Stimulated activated CD4-positive, alpha-beta T cell treated with anti-CD3 and anti-CD28 coated beads, TNF-alpha, amount 100 ng/mL, for 24 hours (primary cell): ENCODE results near the gene CTNNBIP1.
"Not testable (repeated sequence)": the region's sequence is repeated elsewhere in the genome, so short reads cannot be mapped to it uniquely, and the experiment has no call there.

Source experiments
- DNase-seq, 3 experiments: peaks; one replicate each; pipeline ENCODE4 v3.0.0-alpha.2; 2020; ENCODE audit warnings: low read depth in 3 of 3

Gene CTNNBIP1

GRCh38 chr1:9910076-9910422 is at the start of gene CTNNBIP1:
Gene CTNNBIP1, minus strand, starts transcription at chr1:9910269. Its CDS starts 38,205 bp downstream, at chr1:9872064.
- DNase-seq, result no peak

- DNase-seq, result no peak
Observed at GRCh38 chr1:9957726-9958125, 47.7 kb upstream of the CTNNBIP1 start.

DNA sequence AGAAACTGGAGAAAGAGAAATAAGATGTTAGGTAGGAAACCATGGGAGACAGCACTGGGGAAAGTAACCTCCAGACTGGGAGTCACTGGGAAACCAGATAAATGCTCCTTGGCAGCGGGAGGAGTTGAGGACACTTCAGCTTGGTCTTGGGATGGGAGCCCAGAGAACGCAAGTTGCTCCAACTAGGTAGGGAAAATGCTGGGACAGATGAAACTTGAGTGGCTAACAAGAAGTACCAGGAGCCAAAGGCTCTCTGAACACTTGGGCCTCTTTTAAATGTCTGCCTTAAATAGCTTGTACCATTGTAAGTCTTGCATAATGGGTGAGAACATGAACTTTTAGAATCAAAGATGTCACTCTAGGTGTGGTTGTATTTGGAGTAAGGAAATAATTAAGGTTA is 36.2 kb upstream of the CTNNBIP1 start:
- no peak for DNase-seq

DNA sequence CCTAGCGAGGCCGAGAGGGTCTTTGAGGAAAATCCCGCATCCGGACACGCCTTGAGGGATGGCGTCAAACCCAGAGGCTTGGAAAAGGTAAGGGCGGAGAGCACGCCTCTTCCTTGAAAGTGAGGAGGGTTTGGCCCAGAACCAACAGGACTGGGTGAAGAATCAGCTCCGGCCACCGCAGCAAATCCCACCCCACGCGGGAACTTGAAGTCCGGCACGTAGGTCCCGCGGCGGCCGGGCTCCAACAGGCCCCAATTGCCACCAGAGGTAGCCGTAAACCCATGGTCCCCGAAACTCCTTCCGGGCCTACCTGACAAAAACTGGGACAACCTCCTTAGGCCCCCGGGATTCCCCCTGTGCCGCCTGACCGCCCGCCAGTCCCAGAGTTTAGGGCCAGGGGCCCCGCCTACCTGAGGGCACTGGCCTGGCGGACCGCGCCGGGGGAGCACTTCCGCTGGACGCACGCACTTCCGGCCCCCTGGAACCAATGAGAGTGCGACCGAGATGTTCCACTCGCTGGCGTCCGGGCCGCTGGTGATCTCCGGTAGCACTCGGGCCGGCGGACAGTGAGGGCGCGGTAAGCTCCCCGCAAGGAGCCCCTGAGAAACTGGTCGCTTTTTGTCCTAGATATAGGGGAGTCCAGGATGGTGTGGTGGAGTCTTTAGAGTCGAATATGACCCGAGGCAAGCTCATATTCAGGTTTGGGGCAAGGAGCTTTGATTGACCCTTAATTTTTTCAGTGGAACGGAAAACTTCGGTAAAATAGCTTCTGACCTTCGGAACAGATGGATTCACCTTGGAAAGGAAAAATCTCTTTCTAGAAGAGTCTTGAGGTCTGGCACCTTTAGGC is 33.1 kb upstream of the CTNNBIP1 start, which contains the start of the genes LZIC and NMNAT1:
Gene LZIC (minus strand): TSS at position 453 of the 850 bp plus-strand sequence. CDS start 6,772 bp downstream, outside the sequence.
Gene NMNAT1 (plus strand): TSS at position 537 of the 850 bp plus-strand sequence. CDS start 28,599 bp downstream, outside the sequence.
- peak; percentile 82 to 93 (median 83) for DNase-seq

DNA sequence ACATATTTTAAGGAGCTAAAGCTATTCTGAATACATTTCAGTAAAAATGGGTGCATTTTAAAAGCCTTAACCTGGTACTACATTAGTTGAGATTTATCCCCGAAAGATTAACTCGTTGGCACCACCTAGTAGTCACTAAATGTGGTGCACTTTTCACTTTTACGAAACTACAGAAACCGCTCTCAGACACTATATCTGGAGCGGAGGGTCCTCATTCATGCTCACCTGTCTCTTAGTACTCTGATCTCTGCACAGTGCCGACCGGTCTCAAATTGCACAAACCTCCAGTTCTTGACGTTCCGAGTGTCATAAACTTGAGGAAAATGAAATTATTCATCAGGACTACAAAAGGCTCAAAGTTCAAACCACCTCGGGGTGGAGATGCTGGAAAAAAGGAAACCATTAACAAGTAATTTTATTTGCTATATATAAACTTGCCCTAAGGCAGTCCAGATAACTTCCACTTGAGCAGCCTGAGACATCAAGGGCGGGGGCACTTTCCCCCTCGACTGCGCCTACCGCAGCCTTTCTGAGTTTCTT is 32.4 kb upstream of the CTNNBIP1 start:
- DNase-seq, result no peak

GRCh38 chr1:9929431-9930385 is 19.6 kb upstream of the CTNNBIP1 start:
- DNase-seq, result no peak

DNA sequence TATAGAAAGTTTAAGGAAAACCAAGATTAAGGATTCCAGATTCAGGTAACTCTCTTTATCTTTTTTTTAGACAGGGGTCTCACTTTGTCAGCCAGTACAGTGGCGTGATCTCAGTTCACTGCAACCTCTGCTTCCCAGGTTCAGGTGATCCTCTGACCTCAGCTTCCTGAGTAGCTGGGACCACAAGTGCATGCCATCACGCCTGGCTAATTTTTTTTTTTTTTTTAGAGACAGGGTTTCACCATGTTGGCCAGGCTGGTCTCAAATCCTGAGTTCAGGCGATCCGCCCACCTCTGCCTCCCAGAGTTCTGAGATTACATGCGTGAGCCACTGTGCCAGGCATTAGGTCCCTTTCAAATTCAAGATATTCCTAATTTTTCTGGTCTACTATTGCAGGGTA is 17.2 kb upstream of the CTNNBIP1 start:
- no peak for DNase-seq

DNA sequence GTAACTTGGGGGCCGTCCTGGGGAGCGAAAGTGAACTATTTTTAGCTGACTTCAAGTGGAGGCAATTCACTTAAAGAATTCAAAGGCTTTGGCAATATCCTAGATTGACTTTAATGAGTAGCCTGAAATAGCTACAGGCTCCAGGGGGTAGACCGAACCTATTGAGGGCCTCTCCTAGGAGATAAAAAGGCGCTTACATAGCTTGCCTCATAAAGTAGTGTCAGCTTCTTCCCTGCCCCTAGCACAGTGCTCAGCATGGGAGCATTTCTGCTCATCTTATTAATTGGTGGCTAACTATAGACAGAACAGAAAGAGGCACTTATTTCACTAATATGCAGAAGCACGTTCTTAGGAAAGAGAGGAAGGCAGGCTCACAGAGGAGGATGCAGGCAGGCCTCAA is 12.3 kb upstream of the CTNNBIP1 start:
- no peak for DNase-seq

- no peak for DNase-seq
Observed at GRCh38 chr1:9920606-9921005, 10.5 kb upstream of the CTNNBIP1 start.

GRCh38 chr1:9917901-9918300 is 7.8 kb upstream of the CTNNBIP1 start:
- no peak for DNase-seq

DNA sequence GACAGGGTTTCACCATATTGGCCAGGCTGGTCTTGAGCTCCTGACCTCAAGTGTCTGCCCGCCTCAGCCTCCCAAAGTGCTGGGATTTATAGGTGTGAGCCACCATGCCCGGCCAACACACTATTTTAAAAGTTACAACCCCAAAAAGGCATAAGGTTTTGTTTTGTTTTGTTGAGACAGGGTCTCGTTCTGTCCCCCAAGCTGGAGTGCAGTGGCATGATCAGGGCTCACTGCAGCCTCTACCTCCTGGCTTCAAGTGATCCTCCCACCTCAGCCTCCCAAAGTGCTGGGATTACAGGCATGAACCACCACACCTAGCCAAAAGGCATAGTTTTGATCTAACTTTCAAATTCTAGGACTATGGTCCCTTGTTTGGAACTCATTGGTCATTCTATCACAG is 7.4 kb upstream of the CTNNBIP1 start:
- DNase-seq, result not testable (repeated sequence)

- no peak for DNase-seq
Observed at GRCh38 chr1:9916452-9916851, 6.4 kb upstream of the CTNNBIP1 start.

GRCh38 chr1:9914610-9914937 is 4.5 kb upstream of the CTNNBIP1 start:
- no peak for DNase-seq

- DNase-seq, result no peak
Observed at GRCh38 chr1:9912264-9912936, 2.3 kb upstream of the CTNNBIP1 start.

GRCh38 chr1:9910423-9911178 is 532 bp upstream of the CTNNBIP1 start:
- DNase-seq, result peak; percentile 100

- DNase-seq, result peak in 2 of 3 experiments; percentile 4 to 46
Observed at GRCh38 chr1:9909234-9910046, 629 bp downstream of the CTNNBIP1 start.

DNA sequence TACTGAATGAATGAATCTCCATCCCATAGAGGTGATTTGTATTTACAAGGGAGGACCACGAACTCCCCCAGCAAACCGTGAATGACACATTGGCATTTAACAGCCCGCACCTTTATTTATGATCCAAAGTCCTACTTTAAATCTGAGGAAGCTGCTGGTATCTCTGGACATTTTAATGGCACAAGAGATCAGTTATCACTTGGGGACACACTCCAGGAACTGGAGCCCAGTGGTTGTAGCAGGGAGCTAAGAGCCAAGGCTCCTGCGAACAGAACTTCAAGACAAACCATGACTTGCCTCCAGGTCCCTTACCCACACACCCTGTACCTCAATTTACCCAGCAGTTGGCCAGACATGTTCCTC is 1.2 kb downstream of the CTNNBIP1 start:
- no peak for DNase-seq

DNA sequence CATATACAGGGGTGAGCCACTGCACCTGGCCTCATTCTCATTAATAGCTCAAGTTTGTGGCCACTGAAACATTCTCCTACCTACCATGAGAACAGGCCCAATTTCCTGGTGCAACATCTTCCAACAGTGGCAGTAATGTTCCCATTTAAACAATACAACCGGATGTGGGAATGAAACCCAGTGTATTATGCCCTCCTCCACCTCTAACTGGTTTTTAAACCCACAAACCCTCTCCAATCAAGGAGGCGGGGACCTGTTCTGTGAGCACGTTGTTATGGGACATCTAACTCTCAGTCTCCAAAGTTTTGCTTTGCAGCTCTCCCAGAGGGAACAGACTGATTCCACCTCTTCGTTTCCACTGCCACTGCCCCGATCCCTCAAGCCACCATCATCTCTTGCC is 2.6 kb downstream of the CTNNBIP1 start:
- DNase-seq, result no peak

DNA sequence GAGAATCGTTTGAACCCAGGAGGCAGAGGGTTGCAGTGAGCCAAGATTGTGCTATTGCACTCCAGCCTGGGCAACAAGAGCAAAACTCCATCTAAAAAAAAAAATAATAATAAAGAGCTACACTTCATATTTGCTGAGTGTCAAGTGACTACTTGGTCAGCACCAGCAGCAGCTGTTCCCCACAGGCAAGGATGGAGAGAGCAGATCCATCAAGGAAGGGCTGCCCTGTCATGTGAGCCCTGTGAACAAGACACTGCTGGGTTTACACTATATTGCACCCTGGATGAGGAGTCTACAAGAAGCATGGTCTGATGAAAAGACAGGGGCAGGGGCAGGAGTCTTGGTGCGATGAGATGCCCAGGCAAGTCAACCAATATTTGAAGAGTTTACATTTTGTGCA is 3.6 kb downstream of the CTNNBIP1 start:
- DNase-seq, result no peak

GRCh38 chr1:9905010-9905409 is 5.1 kb downstream of the CTNNBIP1 start:
- DNase-seq, result no peak
